Mucosa of stomach (tissue), 1 donor: ENCODE data around the gene TMEM191C.
"Not testable (repeated sequence)": the region's sequence is repeated elsewhere in the genome, so short reads cannot be mapped to it uniquely, and the experiment has no call there.

Experiments used
- H3K27me3 ChIP-seq: one replicate; pipeline ENCODE4 v1.7.0; 2013; ENCODE audit warnings: mild to moderate bottlenecking, low read length; ENCODE audit not compliant: control insufficient read depth, insufficient read depth
- H3K36me3 ChIP-seq: one replicate; pipeline ENCODE4 v1.7.0; 2013; ENCODE audit warnings: low read length; ENCODE audit not compliant: control insufficient read depth, insufficient read depth
- H3K4me1 ChIP-seq: one replicate; pipeline ENCODE4 v1.7.0; 2013; ENCODE audit warnings: mild to moderate bottlenecking, low read length; ENCODE audit not compliant: control insufficient read depth, insufficient read depth
- H3K4me3 ChIP-seq: one replicate; pipeline ENCODE4 v1.7.0; 2013; ENCODE audit warnings: low read length
- H3K9ac ChIP-seq: one replicate; pipeline ENCODE4 v1.7.0; 2013; ENCODE audit warnings: mild to moderate bottlenecking, low read length, moderate library complexity
- H3K9me3 ChIP-seq: one replicate; pipeline ENCODE4 v1.7.0; 2013; ENCODE audit warnings: mild to moderate bottlenecking, low read length, moderate library complexity; ENCODE audit not compliant: control insufficient read depth
- donor health status: Pancreatic carcinoma.

Gene TMEM191C

DNA sequence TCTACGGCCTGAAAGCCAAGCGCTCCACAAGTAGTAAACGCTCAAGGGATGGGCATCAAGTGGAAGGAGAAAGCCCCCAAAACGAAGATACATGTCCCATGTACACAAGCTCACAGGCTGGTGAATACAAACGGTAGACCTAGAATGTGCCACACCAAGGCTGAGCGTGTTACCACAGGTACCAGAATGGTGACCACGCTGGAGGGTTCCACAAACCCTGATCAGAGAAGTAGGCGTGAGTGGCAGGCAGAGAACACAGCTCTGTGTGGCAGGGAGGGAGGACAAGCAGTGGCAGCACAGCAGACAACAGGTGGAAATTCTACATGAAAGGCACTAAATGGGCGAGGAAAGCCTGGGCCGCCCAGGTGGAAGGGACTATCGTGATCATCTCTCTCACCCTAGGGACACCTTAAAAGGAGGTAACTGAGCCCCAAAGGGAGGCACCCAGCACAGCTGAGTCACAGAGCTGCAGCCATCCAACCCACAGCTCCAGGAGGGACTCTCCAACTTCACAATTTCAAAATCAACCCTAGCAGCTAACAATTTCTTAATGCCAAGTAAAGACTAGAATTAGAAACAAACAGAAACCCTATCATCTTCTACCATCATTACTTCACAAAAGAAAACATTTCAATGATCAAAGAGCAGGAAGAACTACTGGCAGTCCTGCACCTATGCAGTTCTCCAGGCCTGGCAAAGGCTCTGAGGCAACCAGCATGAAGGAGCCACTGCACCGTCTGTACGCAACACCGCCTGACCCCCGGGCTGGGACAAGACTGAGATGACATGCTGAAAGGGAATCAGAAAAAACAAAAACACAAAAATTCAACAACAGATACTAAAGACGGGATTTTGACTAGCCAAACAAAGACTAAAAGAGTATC, 32.7 kb downstream of the TMEM191C start:
- H3K36me3 ChIP-seq, H3K27me3 ChIP-seq, H3K4me1 ChIP-seq, H3K9me3 ChIP-seq, H3K4me3 ChIP-seq, H3K9ac ChIP-seq: not testable (repeated sequence)

DNA sequence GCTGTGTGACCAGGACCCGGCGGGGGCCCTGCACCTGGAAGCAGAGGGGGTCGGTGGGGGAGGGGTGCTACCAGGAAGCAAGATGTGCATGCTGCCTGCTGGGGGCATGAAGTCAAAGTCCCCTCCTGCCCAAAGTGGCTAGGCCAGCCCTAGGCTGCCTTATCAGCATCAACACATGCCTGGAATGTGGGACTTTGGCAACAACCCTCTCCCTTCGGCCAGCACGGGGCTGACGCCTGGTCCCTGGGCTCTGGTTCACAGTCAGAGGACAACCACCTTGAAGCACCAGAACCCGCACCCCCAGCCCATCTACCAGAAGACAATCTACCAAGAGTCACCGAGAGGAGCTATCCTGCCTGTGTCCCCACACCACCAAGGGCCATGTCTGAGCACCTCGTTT, 43.2 kb downstream of the TMEM191C start:
- not testable (repeated sequence) for H3K27me3 ChIP-seq, H3K4me3 ChIP-seq, H3K36me3 ChIP-seq, H3K9me3 ChIP-seq, H3K4me1 ChIP-seq, H3K9ac ChIP-seq

DNA sequence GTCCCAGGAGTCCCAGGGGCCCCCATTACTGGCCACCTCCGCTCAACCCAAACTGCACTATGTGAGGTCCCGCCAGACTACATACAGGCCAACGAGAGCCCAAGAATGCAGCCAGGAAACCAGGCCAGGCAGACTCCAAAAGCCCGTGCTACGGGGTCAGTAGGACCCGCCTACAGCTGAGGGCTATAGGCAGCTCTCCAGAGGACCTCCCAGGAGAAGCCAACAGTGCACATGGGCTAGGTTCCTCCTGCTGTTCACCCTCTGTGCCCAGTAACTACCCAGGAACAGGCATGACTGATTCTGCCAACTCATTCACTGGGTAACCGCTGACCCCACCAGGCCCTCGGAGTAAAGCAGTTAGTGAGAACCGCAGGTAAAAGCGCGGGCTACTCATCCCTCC, 44.8 kb downstream of the TMEM191C start:
- H3K27me3 ChIP-seq, H3K4me1 ChIP-seq, H3K9me3 ChIP-seq: not testable (repeated sequence)

DNA sequence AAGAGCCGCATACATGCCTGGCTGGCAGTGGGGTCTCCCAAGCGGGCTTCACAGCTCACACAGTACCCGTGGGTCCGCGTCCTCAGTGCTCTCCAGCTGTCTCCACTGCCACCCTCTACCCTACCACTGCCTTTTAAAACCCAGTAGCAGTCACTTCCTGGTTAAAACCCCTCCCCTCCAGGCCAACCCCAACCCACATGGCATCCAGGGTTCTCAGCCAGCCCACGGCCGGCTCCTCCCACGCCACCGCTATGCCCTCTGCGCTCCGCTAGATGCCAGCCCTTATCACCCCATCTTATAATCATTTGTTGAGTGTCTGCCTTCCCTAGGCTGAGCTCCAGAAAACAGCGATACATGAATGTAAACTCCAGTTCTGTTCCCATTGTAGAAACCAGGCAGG, 46.9 kb downstream of the TMEM191C start:
- not testable (repeated sequence) for H3K27me3 ChIP-seq, H3K9me3 ChIP-seq, H3K9ac ChIP-seq, H3K4me1 ChIP-seq, H3K4me3 ChIP-seq, H3K36me3 ChIP-seq

More for the DNA sequence above, 44.8 kb downstream of the TMEM191C start:
- H3K9ac ChIP-seq, H3K36me3 ChIP-seq, H3K4me3 ChIP-seq: not testable (repeated sequence)

DNA sequence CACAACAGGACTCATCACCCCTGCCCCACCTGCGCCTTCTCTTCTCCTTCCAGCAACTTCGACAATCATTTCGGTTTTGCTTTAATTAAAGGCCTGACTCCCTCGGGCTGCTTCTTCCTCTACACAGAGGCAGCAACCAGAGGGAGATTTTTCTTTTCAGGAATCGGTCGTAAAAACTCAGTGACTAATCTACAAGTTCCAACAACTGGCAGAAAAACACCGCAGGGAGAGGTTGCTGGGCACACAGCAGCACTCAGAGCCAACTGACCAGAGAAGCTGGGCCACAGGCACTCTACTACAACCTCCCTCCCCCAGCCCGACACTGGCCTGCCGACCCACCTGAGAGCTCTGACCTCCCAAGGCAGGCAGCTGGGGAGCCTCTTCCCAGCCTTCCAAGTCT, 48.0 kb downstream of the TMEM191C start:
- not testable (repeated sequence) for H3K4me3 ChIP-seq, H3K9me3 ChIP-seq, H3K36me3 ChIP-seq, H3K27me3 ChIP-seq, H3K4me1 ChIP-seq, H3K9ac ChIP-seq

DNA sequence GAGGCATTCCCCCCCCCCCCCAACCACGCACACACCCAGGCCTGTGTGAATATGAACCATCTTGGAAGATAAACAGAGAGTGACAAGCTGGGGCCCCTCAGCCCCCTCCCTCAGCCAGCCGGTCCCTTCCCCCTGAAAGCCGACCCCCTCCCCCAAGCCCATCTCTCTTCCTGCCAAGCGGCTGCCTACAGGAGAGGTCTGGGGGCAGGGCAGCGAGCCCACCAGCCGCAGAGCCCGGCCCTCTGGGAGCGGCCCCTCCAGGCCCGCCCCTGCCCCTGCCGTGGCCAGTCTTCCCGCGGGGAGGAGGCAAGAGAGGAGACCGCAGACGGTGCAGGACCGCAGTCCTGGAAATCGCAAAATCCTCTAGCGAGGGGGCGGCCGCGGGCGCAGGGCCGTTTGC, 49.3 kb downstream of the TMEM191C start:
- H3K9ac ChIP-seq, H3K36me3 ChIP-seq, H3K27me3 ChIP-seq, H3K9me3 ChIP-seq, H3K4me1 ChIP-seq, H3K4me3 ChIP-seq: not testable (repeated sequence)

DNA sequence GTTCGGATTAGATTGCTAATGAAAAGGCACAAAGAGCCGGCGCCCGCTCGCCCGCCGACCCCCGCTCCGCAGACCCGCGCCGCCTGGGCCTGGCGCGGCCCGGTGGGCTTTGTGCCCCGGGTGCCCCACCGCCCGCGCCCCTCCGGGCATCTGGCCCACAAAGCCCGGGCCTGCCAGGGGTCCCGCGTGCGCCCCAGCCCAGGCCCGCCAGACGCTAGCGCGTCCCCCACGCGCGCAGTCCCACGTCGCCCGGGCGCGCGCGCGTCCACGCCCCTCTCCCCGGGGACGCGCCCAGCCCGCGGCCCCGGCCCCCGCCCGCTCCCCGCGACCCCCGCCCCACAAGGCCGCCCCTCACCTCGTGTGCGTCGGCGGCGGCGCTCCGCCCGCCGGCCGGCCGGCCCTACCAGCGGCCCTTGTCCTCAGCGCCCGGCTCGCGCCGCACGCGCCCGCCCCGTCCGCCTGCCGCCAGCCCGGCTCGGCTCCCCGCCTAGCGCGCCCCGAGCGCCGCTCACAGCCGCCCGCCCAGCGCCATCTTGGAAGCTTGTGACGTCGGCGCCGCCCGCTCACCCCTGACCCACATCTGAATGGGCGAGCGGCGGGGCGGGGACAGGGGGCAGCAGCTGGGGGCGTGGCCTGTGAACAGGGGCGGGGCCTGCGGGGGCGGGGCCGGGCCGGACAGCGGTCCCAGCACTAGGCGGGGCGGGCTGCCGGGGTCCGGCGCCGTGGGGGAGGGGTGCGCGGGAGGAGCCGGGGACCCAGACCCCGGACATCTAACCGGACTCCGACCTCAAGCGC, 50.0 kb downstream of the TMEM191C start:
- not testable (repeated sequence) for H3K27me3 ChIP-seq, H3K4me3 ChIP-seq, H3K9ac ChIP-seq, H3K4me1 ChIP-seq, H3K36me3 ChIP-seq, H3K9me3 ChIP-seq
